GM19043 (cell line): ENCODE measurements around the gene MRPL53.
"Not testable (repeated sequence)": the region's sequence is repeated elsewhere in the genome, so short reads cannot be mapped to it uniquely, and the experiment has no call there.

Source experiments
- ATAC-seq: cut with Tn5 transposase; IDR thresholded peaks from one replicate; pipeline ENCODE4 v1.9.1; 2021; ENCODE audit warnings: low read depth; ENCODE audit not compliant: unreplicated experiment

Gene MRPL53

DNA sequence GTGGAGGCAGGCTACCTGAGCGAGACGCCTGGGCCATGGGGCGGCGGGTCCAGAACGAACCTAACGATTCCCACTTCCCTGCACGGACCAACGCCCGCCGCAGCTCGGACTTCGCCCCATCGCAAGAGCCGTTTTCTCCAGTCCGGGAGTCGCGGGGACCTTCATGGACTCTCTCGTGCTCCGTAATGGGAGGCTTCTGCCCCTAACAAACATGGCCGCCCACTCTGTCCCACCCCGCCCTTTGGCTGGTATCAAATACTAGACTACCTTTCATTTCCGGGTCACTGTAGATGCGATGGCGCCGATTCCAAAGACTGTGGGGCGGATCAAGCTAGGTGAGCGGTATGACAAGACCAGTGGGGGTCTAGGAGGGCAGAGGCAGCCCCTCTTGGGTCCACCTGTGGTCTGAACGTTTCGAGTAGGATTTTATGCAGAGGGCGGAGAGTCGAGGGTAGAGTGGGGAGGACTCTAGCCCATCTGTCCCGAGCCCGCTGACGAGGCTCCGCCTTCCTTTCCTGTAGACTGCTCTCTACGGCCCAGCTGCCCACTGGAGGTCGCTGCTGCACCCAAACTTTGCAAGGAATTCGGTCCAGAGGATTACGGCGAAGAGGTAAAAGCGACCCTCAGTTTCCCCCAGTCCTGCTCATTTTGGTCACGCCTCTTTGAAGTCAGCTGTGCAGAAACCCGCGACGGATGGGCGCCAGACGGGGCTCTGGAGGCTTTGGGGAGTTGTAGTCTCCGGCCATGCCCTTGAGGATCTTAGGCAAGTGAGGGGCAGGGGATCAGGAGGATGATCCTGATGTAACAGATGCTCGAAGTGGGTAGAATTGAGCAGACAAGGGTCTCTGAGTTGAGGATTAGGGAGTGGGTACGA, 10.6 kb upstream of the MRPL53 start, which contains the start of the genes CCDC142 and TTC31:
Gene CCDC142 (minus strand): TSS at position 198 of the 874 bp plus-strand sequence. CDS start 161 bp downstream, at position 37.
Gene TTC31 (plus strand): TSS at position 281 of the 874 bp plus-strand sequence. CDS start 15 bp downstream, at position 296.
- ATAC-seq: peak; percentile 90

DNA sequence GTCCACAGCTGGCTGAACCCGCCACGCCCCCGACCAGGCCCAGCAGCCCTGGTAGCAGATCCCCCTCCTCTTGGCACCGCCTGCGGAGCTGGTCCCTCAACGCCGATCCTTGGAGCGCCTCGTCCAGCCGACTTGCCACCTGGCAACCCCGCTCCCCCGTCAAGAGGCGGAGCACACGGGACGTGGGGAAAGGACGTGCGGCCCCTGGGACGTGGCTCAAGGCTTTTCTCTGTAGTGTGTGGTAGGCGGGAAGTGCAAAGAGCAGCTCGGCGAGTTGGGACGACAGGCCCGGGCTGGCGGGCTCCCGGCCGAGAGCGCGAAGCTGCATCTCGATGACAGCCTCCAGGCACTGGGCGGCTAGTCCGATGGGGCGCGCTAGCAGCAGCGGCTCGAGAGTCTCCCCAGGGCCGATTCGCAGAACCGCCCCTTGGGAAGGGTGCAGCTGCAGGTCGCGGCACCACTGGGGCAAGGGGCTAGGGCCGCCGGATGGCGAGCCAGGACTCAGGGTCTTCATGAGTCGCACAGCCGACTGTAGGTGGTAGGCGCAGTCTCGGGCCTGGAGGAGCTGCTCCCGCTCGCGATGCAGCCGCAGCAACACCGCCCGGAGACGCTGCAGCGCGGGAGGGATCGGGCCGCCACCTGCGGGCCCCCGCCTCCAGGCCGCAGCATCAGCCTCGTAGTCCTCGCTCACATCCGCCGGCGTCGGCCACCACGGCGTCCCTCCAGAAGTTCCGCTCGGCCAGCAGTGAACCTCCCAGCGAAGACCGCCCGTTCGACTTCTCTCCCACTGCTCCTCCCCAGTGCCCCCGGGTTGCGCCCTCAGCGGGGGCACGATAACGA, 9.7 kb upstream of the MRPL53 start:
- ATAC-seq: peak; percentile 36

DNA sequence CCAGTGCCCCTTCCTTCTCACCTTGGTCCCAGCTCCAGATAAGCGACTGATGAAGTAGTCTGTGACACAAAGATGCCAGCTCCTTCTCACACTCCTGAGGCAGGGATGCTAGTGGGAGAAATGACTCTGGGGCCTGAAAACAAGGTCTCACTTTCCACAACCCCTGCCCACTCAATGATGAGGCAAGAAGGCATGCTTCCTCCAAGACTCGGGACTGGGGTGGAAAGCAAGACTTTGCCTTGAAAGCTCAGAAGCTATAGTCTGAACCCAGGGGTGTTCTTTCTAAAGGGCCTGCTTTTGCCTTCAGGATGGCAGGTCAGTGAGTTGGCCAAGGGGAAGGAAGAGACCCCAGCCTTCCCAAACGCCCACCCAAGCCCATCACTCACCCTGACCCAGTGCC, 9.0 kb upstream of the MRPL53 start:
- no peak for ATAC-seq

DNA sequence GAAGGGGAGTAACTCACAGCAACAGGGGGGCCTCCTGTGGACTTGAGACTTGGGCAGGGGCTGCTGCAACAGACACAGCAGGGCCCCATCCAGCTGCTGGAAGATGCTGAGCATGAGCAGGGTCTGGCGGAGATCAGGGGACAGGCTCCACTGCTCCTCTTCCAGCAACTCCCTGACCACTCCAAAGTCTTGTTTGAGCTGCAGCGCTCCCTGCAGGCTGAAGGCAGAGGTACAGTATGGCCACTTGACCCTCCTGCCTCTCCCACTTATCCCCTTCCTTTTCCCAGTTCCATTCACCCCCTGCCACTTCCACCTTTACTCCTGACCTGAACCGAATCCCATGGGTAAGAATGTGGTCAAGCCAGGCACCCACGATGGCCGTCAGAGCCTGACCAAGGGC, 2.4 kb upstream of the MRPL53 start:
- no peak for ATAC-seq

DNA sequence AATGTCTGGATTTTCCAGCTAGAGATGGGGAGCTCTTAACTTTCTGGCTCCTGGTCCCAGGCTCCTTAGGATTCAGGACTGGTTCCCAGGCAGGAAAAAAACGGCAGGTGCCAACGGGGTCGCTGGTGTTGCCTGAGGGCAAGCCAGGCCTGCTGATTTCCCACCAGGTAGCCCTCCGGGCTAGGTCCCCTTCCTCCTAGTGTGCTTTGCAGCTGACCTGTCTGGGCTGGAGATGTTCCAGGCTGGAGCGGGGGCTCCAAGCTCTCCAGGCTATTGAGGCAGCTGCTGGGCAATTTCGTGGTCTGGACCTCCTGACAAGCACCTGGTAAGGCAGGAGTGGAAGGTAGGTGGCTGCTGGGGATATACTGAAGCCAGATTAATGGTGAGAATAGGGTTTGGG, 2.0 kb upstream of the MRPL53 start:
- ATAC-seq: no peak

DNA sequence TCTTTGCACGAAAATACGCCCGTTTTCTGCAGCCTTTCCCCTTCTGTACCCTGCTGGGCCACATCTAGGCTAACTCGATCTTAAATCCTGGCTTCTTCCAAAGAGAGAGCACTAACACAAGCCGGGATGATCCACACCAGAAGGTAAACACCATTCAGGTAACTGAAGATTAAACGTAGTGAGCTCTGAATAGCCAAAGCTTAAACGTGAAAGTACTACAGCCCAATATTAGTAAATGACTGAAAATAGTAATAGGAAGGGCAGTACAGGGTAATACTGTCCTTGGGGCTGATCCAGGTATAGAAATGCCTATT, 422 bp upstream of the MRPL53 start:
- no peak for ATAC-seq

DNA sequence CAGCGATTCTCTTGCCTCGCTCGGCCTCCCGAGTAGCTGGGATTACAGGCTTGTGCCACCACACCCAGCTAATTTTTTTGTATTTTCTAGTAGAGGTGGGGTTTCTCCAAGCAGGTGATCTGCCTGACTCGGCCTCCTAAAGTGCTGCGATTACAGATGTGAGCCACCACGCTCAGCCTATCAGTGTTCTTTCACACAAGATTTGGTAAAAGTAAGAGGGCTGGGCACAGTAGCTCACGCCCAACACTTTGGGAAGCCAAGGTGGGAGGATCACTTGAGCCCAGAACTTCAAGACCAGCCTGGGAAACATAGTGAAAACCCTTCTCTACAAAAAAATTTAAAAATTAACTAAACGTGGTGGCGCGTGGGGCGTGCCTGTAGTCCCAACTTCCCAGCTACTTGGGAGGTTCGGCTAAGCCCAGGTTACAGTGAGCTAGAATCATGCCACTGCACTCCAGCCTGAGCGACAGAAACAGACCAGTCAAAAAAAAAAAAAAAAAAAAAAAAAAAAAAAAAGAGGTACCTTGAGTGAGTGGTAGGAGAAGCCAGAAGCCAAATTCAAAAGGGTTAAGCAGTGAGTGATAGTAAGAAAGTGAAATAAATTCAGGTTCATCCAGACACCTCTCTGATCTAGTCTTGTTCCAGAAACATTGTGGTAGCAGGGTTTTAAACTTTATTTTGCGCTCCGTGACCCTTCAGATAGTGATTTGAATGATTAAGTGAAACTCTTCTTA, 981 bp downstream of the MRPL53 start:
- no peak for ATAC-seq

DNA sequence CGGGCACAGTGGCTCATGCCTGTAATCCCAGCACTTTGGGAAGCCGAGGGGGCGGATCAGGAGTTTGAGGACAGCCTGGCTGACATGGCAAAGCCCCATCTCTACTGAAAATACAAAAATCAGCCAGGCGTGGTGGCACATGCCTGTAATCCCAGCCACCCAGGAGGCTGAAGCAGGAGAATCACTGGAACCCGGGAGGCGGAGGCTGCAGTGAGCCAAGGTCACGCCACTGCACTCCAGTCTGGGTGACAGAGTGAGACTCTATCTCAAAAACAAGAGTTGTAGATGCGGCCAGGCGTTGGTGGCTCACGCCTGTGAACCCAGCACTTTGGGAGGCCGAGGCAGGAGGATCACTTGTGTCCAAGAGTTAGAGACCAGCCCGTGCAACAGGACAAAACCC, 1.7 kb downstream of the MRPL53 start:
- not testable (repeated sequence) for ATAC-seq

DNA sequence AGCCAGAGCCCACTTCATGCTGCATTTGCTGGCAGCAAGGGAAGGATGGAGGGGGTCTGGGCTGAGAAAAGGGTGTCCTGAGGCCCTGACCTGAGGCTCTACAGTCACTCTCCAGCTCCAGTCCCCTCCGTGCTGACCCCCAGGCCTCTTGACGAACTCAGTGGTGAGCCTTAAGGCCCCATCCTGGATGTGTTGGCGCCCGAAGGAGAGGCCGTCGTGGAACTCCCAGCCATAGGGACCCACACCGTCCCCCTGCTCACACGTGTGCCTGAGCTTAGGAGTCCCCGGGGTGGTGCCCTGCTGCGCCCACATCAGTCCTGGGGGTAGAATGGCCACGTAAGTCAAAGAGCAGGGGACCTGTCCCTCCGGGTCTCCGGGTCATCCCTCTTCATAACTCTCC, 8.1 kb downstream of the MRPL53 start:
- ATAC-seq: no peak

DNA sequence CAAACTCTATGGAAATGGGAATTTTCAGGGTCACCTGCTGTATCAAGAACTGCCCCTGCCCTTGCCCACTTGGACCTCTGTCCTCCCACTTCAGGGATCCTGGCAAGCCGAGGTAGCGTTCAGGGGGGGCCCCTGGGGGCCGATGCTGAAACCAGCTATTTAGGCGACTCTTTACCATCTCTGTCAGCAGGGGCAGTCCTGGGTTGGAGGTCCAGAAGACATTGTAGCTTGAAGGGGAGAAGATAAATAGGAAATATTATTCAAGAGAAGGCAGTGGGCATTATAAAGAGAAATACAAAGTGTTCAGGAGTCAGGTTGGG, 9.7 kb downstream of the MRPL53 start:
- ATAC-seq: no peak

DNA sequence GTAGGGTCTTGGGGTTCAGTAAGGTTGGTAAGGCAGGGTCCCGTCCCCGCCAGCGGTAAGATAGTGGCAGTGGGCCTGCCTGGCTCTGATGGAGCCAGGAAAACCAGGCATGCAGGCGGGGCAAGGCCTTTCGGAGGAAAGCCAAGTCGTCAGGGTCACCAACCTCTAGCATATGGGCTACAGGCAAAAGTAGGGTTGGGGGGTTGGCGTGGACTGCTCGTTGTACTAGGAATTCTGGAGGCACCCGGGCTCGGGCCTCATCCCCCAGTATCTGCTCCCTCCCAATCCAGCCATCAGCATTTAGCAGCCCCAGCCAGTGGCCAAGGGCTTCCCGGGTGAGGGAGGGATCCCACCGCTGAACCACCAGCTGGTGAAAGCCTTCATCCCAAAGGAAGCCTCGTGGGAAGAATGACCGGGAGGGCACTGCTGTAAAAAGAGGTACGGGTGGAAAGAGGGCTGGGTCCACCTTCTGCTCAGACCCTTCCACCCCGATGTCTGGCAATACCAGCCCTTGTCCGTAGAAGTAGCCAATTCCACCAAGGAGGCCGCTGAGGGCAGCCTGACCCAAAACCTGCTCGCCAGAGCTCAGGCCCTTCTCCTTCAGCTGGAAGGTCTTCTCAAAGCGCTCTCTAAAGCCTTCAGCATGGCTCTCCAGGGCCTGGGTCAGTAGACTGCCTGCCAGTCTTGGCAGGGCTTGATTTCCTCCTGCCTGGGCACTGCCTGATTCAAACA, 10.3 kb downstream of the MRPL53 start:
- ATAC-seq: no peak

DNA sequence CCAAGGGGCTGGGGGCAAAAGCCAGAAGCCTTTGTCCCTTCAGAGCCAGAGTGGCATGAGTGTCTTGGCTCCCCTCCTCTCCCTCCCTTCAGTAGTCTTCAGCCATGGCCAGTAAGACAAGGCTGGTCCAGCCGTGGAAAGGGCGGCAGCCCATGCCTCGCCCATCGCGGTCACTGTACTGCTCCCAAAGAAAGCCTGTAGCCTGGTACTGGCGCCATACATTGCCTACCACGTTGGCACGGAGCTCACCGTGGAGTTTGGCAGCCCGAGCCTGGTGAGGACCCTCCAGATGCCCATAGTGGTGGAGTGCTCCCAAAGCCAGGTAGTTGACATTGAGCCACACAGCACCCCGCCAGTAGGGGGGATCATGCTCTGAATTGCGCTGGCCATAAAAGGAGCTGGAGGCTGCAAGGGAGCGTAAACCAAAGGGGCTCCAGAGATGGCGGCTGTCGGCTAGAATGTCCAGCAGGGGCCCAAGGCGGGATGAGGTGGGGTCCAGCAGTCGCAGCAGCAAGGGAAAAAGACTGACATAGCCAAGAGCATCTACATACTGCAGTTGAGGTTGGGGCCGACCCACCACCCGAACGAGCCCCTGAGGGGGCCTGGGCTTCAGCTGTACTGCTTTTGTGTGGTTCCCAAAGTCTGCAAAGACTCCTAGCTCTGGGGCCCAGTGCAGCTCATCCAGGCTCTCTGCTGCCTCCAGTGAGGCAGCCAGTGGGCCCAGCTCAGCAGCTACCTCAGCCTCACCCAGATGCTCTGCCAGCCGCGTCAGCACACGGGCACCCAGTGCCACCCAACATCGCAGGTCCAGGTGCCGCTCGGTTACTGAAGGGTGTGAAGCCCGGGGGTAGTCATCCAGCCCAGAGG, 11.1 kb downstream of the MRPL53 start:
- no peak for ATAC-seq

DNA sequence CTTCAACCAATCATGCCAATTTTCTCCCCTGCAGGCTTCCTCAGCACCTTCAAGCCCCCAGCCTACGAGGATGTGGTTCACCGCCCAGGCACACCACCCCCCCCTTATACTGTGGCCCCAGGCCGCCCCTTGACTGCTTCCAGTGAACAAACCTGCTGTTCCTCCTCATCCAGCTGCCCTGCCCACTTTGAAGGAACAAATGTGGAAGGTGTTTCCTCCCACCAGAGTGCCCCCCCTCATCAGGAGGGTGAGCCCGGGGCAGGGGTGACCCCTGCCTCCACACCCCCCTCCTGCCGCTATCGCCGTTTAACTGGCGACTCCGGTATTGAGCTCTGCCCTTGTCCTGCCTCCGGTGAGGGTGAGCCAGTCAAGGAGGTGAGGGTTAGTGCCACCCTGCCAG, 12.3 kb downstream of the MRPL53 start:
- ATAC-seq: not testable (repeated sequence)

DNA sequence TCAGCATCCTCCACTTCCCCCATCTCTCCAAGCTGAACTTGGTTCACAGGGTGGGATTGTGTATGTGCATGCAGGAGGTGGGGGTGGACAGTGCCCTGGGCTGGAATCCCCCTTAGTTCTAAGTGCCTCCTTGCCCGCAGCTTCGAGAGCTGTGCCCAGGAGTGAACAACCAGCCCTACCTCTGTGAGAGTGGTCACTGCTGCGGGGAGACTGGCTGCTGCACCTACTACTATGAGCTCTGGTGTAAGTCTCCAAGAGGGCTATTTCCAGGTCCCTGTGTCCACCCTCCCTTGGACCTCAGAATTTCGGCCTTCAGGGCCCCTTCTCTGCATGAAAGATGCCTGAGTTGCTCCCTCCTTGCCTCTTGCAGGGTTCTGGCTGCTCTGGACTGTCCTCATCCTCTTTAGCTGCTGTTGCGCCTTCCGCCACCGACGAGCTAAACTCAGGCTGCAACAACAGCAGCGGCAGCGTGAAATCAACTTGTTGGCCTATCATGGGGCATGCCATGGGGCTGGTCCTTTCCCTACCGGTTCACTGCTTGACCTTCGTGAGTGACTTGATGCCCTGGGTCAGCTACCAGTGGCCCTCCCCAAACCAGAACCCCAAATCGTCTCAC, 12.9 kb downstream of the MRPL53 start:
- ATAC-seq: not testable (repeated sequence)

DNA sequence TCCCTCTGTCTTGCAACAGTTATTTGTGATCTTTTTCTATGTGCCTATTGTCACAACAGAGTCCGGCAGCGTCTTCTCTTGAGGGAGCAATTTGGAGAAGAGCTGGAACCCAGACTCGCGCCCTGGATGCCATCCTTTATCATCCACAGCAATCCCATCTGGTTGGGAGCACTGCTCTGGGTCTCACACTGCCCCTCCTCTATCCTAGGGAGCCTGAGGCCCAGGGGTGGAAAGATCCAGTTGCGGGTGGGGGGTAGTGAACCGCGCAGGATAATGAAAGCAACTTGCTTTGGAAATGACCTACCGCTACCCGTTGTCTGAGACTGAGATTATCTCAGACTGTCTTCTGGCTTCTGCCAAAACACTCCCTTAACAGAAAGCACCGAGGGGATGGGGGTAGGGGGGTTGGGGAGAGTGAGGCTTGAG, 13.5 kb downstream of the MRPL53 start:
- no peak for ATAC-seq

DNA sequence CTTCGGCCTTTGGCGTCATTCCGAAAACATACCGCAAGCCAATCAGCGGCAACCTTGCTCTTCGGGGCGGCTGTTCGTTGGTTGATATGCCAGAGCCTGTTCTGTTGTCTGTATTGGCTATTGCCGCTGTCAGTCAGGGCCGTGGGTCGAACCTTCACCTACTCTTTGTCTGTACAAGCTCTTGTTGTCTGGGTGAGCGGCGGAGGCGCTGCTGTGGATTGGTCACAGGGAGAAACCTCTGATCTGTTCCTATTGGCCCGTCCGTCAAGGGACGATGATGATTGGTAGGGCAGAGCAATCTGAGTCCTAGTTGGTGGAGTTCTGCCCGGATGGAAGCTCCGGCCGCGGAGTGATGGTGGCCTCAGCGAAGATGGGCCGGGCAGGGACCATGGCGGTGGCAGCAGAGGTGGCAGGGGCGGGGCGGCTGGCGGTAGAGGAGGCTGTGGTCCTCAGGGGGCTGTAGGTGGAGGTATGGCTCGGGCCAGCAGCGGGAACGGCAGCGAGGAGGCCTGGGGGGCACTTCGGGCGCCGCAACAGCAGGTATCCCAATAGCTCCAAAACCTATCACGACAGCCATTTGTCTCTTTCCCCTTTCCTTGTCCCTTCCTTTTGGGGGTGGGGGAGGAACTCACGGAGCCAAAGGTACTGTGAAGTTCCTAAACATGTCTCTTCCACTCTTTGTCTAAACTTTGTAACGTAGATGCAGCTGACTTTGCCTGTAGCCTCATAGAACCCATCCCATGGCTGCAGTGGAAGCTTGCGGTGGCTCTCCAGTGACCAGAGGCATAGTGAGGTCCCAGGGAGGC, 14.1 kb downstream of the MRPL53 start, which contains the start of gene WBP1:
Gene WBP1 (plus strand): TSS at position 307 of the 806 bp plus-strand sequence. CDS start 165 bp downstream, at position 472.
- ATAC-seq: peak; percentile 81

DNA sequence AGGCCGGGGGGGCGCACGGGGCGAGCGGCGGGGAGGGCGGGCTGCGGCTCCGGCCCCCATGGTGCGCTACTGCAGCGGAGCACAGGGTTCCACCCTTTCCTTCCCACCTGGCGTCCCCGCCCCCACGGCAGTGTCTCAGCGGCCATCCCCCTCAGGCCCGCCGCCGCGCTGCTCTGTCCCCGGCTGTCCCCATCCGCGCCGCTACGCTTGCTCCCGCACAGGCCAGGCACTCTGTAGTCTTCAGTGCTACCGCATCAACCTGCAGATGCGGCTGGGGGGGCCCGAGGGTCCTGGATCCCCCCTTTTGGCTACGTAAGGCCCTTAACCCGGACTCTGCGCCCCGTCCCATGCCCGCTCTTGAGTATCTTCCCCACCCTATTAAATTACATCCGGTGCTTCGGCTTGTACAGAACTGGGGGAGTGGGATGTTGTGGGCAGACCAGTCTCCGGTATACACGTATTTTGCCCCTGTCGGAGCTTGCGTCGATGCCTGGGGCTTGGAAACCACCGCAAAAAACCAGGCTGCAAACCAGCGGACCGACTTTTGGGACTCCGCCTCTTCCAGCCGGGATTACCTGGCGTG, 14.8 kb downstream of the MRPL53 start:
- ATAC-seq: peak; percentile 14

DNA sequence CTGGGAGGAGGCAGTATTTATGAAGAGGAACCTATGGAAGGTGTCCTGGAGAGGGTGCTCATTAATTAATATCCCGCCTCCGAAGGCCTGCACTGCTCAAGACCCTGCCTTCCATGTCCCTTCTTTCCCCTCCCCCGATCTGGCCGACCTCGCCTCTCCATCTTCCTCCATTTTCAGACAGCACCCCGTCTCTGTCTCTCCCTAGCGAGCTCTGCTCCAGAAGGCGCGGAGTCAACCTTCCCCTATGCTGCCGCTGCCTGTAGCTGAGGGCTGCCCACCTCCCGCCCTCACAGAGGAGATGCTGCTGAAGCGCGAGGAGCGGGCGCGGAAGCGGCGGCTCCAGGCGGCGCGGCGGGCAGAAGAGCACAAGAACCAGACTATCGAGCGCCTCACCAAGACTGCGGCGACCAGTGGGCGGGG, 15.3 kb downstream of the MRPL53 start:
- ATAC-seq: no peak
